HG03469 (cell line): ENCODE measurements around the gene POMP.
"Not testable (repeated sequence)": the region's sequence is repeated elsewhere in the genome, so short reads cannot be mapped to it uniquely, and the experiment has no call there.

ENCODE experiments used
- ATAC-seq: cut with Tn5 transposase; IDR thresholded peaks from one replicate; pipeline ENCODE4 v1.9.1; 2021; ENCODE audit warnings: mild to moderate bottlenecking, moderate library complexity, moderate number of reproducible peaks; ENCODE audit not compliant: unreplicated experiment

Gene POMP

DNA sequence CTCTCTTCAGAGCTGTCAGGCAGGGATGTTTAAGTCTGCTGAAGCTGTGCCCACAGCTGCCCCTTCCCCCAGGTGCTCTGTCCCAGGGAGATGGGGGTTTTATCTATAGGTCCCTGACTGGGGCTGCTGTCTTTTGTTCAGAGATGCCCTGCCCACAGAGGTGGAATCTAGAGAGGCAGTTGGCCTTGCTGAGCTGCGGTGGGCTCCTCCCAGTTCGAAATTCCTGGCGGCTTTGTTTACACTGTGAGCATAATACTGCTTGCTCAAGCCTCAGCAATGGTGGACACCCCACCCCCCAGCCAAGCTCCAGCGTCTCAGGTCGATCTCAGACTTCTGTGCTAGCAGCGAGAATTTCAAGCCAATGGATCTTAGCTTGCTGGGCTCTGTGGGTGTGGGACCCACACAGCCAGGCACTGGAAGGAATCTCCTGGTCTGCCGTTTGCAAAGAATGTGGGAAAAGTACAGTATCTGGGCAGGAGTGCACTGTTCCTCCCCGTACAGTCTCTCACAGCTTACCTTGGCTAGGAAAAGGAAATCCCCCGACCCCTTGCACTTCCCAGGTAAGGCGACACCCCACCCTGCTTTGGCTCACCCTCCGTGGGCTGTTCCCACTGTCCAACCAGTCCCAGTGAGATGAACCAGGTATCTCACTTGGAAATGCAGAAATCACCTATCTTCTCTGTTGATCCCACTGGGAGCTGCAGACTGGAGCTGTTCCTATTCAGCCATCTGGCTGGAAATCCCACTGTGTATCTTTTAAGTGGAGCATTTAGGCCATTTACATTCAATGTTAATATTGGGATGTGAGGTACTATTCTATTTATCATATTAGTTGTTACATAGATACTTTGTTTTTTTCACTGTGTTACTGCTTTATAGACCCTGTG lies 34.9 kb downstream of the POMP start:
- ATAC-seq: not testable (repeated sequence)

DNA sequence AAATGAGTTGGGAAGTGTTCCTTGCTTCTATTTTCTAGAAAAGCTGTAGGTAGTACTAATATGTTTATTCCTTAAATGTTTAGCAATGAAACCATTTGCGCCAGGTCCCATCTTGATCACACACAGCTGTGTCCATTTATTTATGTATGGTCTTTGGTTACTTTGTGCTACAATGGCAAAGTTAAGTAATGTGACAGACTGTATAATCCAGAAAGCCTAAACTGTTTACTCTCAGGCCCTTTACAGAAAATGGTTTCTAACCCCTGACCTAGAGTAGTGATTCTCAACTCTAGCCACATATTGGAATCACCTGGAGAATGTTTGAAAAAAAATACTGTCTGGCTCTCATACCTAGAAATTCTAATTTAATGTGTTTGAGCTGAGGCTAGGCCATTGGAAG lies 38.5 kb downstream of the POMP start:
- no peak for ATAC-seq

DNA sequence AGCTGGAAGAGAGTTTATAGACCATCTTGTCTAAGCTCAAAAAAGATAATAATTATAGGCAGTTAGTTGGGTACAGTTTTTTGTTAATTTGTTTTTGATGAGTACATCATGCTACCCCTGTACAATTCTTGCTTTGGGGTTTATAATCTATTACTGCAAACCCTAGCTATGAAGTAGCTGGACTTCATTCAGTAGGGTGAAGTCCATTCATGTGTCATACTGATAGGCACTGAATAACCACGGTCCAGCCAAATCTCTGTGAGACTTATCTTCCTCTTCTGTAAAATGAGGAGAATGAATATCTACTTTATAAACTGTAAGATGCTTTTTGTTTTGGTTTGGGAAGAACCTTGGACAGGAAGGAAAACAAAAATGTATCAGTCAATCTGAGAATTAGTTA lies 40.3 kb downstream of the POMP start:
- no peak for ATAC-seq

- no peak for ATAC-seq
These were observed 45.4 kb downstream of the POMP start for GRCh38 chr13:28704282-28704681.

DNA sequence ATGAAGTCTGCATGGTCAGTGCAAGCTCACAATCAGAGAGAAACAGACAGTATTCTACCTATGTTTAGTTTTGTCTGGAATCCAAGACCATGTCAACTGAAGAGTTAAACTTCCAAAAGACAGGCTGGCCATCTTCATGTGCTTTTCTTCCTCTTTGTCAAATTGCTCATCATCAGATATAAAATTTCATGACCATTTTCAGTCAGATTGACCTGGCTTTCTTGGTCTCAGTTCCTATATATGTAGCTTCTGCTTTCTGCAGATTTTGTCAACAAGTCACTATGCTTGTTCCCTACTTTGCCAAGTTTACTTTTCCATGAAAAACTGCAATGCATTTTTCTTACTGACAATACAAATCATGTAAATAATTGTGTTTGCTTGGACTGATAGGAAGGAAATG lies 46.0 kb downstream of the POMP start:
- no peak for ATAC-seq

DNA sequence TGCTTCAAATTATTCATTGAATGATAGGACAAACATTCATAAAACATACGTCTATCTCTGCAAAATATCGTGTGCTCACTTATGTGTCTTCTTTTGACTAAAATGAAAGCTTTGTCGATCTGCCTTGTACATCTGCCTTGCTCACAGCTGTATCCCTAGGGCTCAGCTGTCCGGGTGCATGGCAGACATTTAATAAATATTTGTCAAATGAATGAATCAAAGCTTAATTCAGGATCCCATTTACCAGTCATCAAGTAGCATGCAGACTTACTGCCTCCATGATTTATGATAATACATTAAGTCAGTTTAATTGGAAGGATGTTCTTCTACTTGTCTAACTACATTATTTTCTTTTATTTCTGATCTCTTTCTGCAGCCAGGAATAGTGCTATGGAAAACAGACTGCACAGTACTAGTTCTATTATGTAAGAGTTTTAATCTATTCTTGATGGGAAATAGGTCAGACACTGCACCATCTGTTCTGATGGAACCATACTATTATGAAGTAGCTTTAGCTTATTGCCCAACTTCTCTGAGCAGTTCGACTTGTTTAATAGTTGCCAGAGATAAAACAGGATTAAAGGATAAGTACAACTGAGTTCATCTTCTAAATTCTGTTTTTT lies 46.6 kb downstream of the POMP start:
- no peak for ATAC-seq

DNA sequence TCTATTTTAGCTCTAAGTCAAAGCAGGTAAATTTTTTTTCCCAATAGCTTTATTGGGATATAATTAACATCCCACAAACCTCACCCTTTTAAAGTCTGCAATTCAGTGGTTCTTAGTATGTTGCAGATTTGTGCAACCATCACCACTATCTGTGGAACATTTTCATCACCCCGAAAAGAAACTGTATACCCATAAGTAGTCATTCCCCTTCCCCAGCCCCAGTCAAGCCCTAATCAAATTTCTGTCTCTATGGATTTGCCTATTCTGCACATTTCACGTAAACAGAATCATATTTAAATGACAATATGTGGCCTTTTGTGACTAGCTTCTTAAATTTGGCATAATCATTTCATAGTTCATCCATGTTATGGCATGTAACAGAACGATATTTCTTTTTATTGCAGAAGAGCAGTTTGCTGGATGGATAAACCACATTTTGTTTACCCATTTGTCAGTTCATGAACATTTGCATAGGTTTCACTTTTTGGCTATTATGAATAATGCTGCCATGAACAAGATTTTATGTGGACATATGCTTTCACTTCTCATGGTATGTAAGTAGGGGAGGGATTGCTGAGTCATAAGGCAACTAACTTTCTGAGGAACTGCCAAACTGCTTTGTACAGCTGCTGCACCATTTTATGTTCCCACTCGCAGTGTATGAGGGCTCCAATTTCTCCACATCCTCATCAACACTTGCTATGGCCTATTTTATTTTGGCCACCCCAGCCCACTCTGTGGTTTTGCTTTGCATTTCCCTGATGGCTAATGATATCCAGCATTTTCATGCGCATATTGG lies 48.9 kb downstream of the POMP start:
- ATAC-seq: peak; percentile 98

GRCh38 chr13:28710161-28710560 lies 51.2 kb downstream of the POMP start:
- ATAC-seq: no peak

GRCh38 chr13:28714651-28715050 lies 55.7 kb downstream of the POMP start:
- no peak for ATAC-seq

DNA sequence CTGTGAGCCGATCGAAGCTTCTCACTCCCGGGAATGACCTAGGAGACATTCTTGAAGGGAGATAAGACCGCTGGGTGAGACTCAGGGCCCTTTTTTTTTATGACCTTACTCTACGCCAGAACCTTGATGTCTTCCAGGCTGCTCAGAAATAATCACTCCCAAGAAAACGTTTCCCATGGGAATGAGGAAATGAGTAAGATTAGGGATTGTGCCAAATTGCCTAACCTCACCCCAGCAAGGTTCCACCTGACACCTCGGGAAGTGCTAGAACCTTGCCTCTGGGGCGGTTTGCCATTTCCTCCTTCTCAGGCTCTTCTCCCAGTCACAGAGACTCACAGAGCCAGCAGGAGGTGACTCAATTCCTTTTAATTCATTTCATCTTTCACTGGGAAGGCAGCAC lies 57.6 kb downstream of the POMP start:
- ATAC-seq: no peak

DNA sequence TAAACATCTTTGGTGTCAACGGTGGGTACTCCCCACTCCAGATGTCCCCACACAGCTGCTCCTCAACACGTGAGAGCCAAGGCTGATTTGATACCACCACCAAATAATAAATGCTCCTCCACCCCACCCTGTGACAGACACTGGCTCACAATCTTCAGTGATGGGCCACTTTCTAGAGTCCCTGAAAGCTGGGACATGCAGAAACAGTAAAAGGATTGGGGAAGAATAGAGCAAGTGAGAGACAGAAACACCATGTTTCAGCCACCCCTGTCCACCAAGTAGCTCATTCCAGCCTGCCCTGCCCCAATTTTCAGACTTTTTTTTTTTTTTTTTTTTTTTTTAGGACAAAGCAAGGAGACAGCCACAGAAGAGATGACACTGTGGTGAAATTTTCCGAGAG lies 58.2 kb downstream of the POMP start:
- ATAC-seq: no peak

GRCh38 chr13:28718196-28718542 lies 59.2 kb downstream of the POMP start:
- no peak for ATAC-seq

DNA sequence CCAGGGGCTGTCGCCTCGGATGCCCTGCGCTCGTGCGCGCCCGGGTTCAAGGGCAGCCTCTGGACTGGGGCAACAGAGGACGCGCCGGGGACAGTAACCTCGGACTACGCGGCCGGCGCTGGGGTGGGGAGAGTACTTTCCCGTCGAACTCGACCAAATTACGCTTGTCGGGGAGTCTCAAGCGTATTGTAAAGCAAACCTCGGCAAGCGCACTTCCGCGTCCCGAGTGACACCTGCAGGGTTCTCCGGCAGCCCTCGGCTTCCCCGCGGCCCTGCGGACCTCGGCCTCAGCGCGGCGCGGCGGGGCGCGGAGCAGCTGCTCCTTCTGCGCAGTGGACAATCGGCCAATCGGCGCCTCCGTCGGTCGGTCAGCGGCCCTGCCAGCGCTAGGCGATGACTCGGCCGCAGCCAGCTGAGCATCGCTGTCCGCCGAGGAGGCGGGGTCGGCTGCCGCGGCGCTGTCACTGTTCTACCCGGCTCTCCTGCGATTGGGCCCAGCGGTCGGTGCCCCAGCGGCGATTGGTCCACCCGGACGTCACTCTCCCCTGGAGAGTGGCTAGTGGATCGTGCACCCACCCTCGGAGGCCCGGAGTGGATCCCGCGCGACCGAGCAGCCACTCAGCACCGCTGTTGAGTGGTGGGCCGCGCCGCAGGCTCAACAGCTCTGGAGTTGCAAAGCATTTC lies 59.8 kb downstream of the POMP start, which contains the start of gene SLC46A3:
Gene SLC46A3, minus strand, starts transcription at position 428 of the 684 bp plus-strand sequence. CDS start 972 bp downstream, outside the sequence.
- ATAC-seq: peak; percentile 94

- ATAC-seq: no peak
These were observed 60.5 kb downstream of the POMP start for GRCh38 chr13:28719227-28720055.

GRCh38 chr13:28723806-28724205 lies 64.9 kb downstream of the POMP start:
- ATAC-seq: no peak

GRCh38 chr13:28725046-28725610 lies 66.2 kb downstream of the POMP start:
- no peak for ATAC-seq
